ENCODE measurements around the gene MICU2.
"Not testable (repeated sequence)": the region's sequence is repeated elsewhere in the genome, so short reads cannot be mapped to it uniquely, and the experiment has no call there.

Gene MICU2

DNA sequence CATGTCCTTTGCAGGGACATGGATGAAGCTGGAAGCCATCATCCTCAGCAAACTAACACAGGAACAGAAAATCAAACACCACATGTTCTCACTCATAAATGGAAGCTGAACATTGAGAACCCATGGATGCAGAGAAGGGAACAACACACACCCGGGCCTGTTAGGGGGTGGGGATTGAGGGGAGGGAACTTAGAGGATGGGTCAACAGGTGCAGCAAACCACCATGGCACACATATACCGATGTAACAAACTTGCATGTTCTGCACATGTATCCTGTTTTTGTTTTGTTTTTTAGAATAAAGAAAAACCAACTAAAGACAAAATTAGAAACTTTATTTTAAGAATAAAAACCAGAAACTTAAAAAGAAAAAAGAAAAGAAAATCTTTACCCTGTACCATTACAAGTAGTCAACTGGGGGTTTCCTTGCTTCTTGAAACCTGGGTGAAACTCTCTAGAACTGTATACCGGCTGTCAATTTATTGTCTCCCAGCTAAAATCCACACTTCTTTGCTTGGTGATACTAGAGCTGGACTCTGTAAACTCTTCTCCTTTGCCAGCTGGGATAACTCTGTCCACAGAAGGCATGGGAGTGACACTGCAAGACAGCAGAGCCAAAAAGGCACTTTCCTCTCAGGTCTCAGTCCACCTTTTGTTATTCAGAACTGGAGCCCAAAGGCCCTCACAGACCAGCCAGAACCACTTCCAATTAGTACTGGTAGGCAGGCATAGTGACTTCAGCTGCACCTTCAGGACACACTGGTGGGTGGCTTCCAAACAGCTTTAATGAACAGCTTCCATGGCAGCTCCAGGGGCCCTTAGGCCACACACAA, 9.0 kb downstream of the MICU2 start:
- no peak for DNase-seq

- DNase-seq, result not testable (repeated sequence)
Observed at GRCh38 chr13:21590665-21591456, 13.1 kb downstream of the MICU2 start.

GRCh38 chr13:21590231-21590630, 13.7 kb downstream of the MICU2 start:
- DNase-seq, result no peak

- not testable (repeated sequence) for DNase-seq
Observed at GRCh38 chr13:21589510-21589909, 14.5 kb downstream of the MICU2 start.

- DNase-seq, result not testable (repeated sequence)
Observed at GRCh38 chr13:21588411-21588810, 15.6 kb downstream of the MICU2 start.

GRCh38 chr13:21584973-21585592, 18.9 kb downstream of the MICU2 start:
- no peak for DNase-seq

GRCh38 chr13:21583478-21583877, 20.5 kb downstream of the MICU2 start:
- no peak for DNase-seq

GRCh38 chr13:21580736-21581135, 23.2 kb downstream of the MICU2 start:
- DNase-seq, result no peak

DNA sequence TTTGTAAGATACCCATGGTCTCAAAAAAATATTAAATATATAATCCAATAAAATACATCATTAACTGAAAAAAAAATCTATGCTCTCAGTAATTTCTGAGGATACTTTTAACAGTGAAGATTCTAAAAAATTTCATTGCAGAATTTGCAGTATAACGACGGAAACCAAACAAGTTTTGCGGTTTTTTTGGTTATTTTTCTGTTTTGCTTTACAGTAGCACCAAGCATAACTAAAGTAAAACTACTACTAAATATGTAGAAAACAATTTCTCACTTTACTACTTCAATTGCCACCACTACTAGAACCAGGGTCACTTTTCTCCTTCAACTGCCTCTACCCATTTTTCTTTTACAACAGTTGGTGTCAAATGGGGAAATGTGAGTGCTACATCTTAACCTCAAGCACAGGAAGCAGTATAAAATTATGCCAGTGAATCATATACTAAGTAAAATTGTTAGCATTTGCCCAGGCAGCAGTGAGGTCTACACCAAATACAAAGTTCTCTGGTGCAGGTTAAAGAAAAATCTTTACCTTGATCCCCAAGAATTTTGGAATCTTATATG, 24.1 kb downstream of the MICU2 start:
- no peak for DNase-seq

- DNase-seq, result no peak
Observed at GRCh38 chr13:21578748-21579147, 25.2 kb downstream of the MICU2 start.

- no peak for DNase-seq
Observed at GRCh38 chr13:21576426-21576825, 27.5 kb downstream of the MICU2 start.

DNA sequence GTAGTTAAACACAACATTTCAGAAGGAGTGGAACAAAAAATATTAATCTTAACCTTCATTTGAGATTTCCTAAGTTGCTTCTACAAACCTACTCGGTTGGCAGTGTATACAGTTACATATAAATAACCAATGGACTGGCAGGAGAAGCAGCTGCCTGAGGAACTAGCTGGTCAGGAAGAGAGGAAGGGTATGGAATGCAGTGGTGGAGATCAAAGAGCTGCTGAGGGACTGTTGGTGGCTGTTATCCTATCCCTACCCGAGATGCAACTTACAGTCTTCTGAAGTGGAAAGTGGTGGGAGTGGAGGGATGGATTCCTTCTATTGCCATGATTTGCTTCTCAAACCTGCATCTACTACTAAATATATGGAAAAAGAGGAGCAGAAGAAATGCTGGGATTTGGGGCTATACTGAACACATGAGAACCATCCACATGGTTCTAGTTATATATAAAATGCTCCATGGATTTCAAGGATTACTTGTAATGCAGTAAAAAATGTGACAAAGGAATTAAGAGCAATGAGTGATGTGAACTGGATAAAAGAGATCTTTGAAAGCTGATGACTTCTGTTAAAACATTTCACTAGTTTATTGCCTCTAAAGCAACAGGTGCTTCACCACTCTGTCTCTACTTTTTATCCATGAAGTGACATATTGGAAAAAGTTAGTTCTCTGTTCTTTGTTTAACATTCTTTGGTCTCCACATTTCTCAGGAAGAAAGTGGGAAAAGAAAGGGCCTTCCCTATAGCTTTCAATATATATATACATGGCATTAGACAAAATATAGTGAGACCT, 29.9 kb downstream of the MICU2 start:
- no peak for DNase-seq

- no peak for DNase-seq
Observed at GRCh38 chr13:21569686-21570085, 34.3 kb downstream of the MICU2 start.

GRCh38 chr13:21568854-21569253, 35.1 kb downstream of the MICU2 start:
- DNase-seq, result no peak

- no peak for DNase-seq
Observed at GRCh38 chr13:21567714-21568113, 36.3 kb downstream of the MICU2 start.

- no peak for DNase-seq
Observed at GRCh38 chr13:21557995-21558394, 46.0 kb downstream of the MICU2 start.

DNA sequence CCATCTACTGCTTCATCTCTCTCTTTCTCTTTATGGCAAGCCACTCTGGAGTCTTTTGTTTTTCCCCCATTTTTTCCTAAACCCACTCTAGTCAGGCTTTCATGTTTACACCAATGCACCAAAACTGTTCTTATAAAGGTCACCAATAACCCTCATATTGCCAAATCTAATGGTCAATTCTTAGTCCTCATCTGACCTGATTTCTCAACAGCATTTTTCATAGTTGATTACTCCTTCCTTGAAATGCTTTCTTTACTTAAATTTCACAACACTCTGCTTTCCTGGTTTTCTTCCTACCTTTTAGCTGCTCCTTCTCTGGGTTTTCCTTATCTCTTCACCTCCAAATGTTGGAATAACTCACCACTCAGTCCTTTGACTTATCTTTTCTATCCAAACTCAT, 47.9 kb downstream of the MICU2 start:
- DNase-seq, result no peak

- DNase-seq, result not testable (repeated sequence)
Observed at GRCh38 chr13:21553261-21553660, 50.7 kb downstream of the MICU2 start.

GRCh38 chr13:21550918-21551317, 53.1 kb downstream of the MICU2 start:
- DNase-seq, result no peak

DNA sequence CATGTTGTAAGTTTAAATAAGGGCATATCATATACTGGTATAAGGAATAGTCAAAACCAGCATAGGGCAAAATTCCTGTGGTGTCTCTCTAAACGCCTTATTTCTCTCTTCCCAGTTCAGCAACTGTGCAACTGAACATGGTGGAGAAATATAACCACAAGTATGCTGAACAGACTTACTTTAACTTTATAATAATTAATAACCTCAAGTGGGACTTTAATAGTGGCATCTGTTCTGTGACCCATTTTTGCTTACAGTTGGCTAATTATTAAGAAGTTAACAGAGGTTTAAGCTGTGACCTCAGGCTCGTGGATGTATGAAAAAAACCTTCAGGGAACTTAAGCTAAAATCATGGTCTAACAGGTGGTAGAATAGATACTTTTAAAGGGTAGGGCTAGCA, 54.3 kb downstream of the MICU2 start:
- no peak for DNase-seq

GRCh38 chr13:21548577-21548976, 55.4 kb downstream of the MICU2 start:
- no peak for DNase-seq

DNA sequence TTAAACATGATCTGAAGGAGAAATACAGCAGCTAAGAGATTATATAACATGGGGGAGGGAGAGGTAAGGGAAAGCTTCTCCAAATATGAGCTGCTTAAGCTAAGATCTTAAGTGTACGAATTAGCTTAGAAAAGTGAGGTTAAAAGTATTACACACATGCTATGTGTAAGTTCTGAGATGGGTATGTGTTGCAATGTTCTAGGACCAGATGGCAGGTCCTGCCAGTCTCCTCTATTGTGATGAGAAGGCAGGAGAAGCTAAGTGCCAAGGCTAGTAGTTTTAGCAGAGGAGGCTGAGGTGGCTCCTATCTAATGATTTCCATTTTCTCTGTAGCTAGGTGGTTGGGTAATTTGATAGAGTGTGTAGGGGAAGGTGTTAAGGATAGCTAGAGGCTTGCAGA, 57.6 kb downstream of the MICU2 start:
- no peak for DNase-seq

DNA sequence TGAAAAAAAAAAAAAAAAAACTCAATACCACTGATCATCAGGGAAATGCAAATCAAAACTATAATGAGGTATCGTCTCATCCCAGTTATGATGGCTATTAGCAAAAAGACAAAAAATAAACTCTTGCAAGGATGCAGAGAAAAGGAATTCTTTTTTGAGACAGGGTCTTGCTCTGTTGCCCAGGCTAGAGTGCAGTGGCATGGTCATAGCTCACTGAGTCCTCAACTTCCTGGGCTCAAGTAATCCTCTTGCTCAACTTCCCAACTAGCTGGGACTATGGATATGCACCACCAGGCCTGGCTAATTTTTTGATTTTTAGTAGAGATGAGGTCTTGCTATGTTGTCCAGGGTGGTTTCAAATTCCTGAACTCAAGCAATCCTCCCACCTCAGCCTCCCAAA, 59.5 kb downstream of the MICU2 start:
- no peak for DNase-seq
